OCI-LY7 (cell line): ENCODE results near the gene PRLH. TPM values are rescaled to one million over a fixed set of nuclear protein-coding genes. Genes with fewer than 3 reads are reported as not detected.
A peak's percentile ranks its signal among the peaks of the same experiment; 100 is the strongest.

Experiments
- BruUV-seq: library from RNA; stranded (reverse); fragments of 400-500 nt; replicated peaks from 2 replicates; lab custom pipeline; 2021; lab: Mats Ljungman, UMichigan
- CTCF ChIA-PET: fragments of 300-600 bp; sonication (Branson Sonifier 250); formaldehyde crosslinking; loops from one replicate; lab custom pipeline; 2022; ENCODE audit warnings: antibody characterized with exemption; ENCODE audit not compliant: unreplicated experiment; lab: Charles Lee
- POLR2A ChIA-PET: fragments of 300-600 bp; sonication (Branson Sonifier 250); formaldehyde crosslinking; loops from one replicate; lab custom pipeline; 2022; ENCODE audit warnings: antibody characterized with exemption; lab: Charles Lee
- DNase-seq: peaks from one replicate; pipeline ENCODE4 v3.0.0-alpha.2; 2015; ENCODE audit warnings: low spot score
- H2AFZ ChIP-seq: fragments of 200-600 bp; sonication (generic), shearing (Covaris generic); 2 replicates; pipeline ENCODE4 v1.6.1; 2014; ENCODE audit warnings: mild to moderate bottlenecking, antibody characterized with exemption, low read length, moderate library complexity
- H3K27ac ChIP-seq: fragments of 200-600 bp; sonication (generic); 2 replicates; pipeline ENCODE4 v1.5.1; 2014; ENCODE audit warnings: mixed run types, low read depth, mild to moderate bottlenecking, moderate library complexity, low read length, inconsistent platforms; ENCODE audit not compliant: poor library complexity, severe bottlenecking
- H3K36me3 ChIP-seq: fragments of 200-600 bp; sonication (generic); 2 replicates; pipeline ENCODE4 v1.6.1; 2014; ENCODE audit warnings: mild to moderate bottlenecking, antibody characterized with exemption, low read length, moderate library complexity, mixed read lengths; ENCODE audit not compliant: insufficient read depth
- H3K4me1 ChIP-seq: fragments of 200-600 bp; sonication (generic); 2 replicates; pipeline ENCODE4 v1.5.1; 2014; ENCODE audit warnings: mild to moderate bottlenecking, low read length; ENCODE audit not compliant: insufficient read depth, poor library complexity, severe bottlenecking
- H3K4me2 ChIP-seq: fragments of 200-600 bp; sonication (generic); 2 replicates; pipeline ENCODE4 v1.6.1; 2014; ENCODE audit warnings: mild to moderate bottlenecking, low read length
- H3K4me3 ChIP-seq: fragments of 200-600 bp; sonication (generic); 2 replicates; pipeline ENCODE4 v1.5.1; 2014; ENCODE audit warnings: mild to moderate bottlenecking, low read depth, low read length; ENCODE audit not compliant: poor library complexity, severe bottlenecking
- H3K79me2 ChIP-seq: fragments of 200-600 bp; sonication (generic); 2 replicates; pipeline ENCODE4 v1.6.1; 2016; ENCODE audit warnings: low read depth, mild to moderate bottlenecking, low read length, moderate library complexity, mixed read lengths; ENCODE audit not compliant: insufficient read depth
- H3K9me2 ChIP-seq: fragments of 200-600 bp; sonication (generic); 2 replicates; pipeline ENCODE4 v1.6.1; 2016; ENCODE audit warnings: mild to moderate bottlenecking, low read length, mixed read lengths; ENCODE audit not compliant: insufficient read depth
- H3K9me3 ChIP-seq: fragments of 200-600 bp; sonication (generic); 2 replicates; pipeline ENCODE4 v1.6.1; 2014; ENCODE audit warnings: mild to moderate bottlenecking, mixed run types, low read length, mixed read lengths
- H4K20me1 ChIP-seq: fragments of 200-600 bp; sonication (generic); 2 replicates; pipeline ENCODE4 v1.6.1; 2014; ENCODE audit warnings: mild to moderate bottlenecking, antibody characterized with exemption, low read length, moderate library complexity, mixed read lengths; ENCODE audit not compliant: insufficient read depth
- CTCF ChIP-seq: fragments of 200-600 bp; sonication (generic); conservative IDR thresholded peaks from 2 replicates; pipeline ENCODE4 v1.5.1; 2014; ENCODE audit warnings: mild to moderate bottlenecking, antibody characterized with exemption, low read length, moderate library complexity, mixed read lengths
- EZH2phosphoT487 ChIP-seq: fragments of 200-600 bp; sonication (generic); IDR thresholded peaks from 2 replicates; pipeline ENCODE4 v1.6.1; 2018; ENCODE audit warnings: low read depth, borderline replicate concordance, mild to moderate bottlenecking, mixed run types, antibody characterized with exemption, low read length, moderate library complexity, mixed read lengths
- intact Hi-C: fragments of 100-400 bp; cut with micrococcal nuclease; formaldehyde crosslinking; loops from one replicate; pipeline ENCODE4 v1.10.0; 2022; ENCODE audit not compliant: unreplicated experiment
- total RNA-seq, 2 experiments: library from RNA; depleted of rRNA in 1 of 2; stranded (reverse); fragments of >200 nt in 1 of 2; shearing (Covaris generic) in 1 of 2; gene quantifications; 2 replicates each; pipeline ENCODE4 v1.2.3, GENCODE V29; 2014 to 2022

Gene PRLH
- total RNA-seq, 2 experiments from 2014 or later = not detected

GRCh38 chr2:237572021-237572741, 5.8 kb downstream of the PRLH start:
- no peak overlapping the region for H2AFZ ChIP-seq
- POLR2A ChIA-PET = interaction anchor here (0.6 to 1.0 kb wide), 3 partner anchors 59 to 517 kb away, joined by 3 read pairs; no protein-coding TSS in a partner anchor
- no peaks in the 10 kb centered on the region for H3K4me1 ChIP-seq

GRCh38 chr2:237572742-237573101, 6.3 kb downstream of the PRLH start:
- no peak overlapping the region for H3K4me2 ChIP-seq
- H2AFZ ChIP-seq = no peak overlapping the region
- no peak overlapping the region for H3K4me3 ChIP-seq
- H3K9me2 ChIP-seq = no peaks in the 10 kb centered on the region
- TF ChIP-seq EZH2phosphoT487 (no peak), CTCF (no peak)
- POLR2A ChIA-PET = interaction anchor here (0.6 kb wide), 2 partner anchors 192 to 517 kb away, joined by 3 read pairs; no protein-coding TSS in a partner anchor
- CTCF ChIA-PET = interaction anchor here (0.8 to 3.2 kb wide), 4 partner anchors 15 to 418 kb away, joined by 3 to 36 read pairs (median 6); no protein-coding TSS in a partner anchor
- no peaks in the 10 kb centered on the region for H3K4me1 ChIP-seq
- H4K20me1 ChIP-seq = no peaks in the 10 kb centered on the region
- H3K27ac ChIP-seq = no peak overlapping the region
- H3K79me2 ChIP-seq = no peaks in the 10 kb centered on the region
- H3K9me3 ChIP-seq = no peaks in the 10 kb centered on the region
- no peaks in the 10 kb centered on the region for H3K36me3 ChIP-seq
- BruUV-seq = no TSS peak
- no peak for DNase-seq
- intact Hi-C loops = loop anchor here (1.0 to 10.0 kb wide), 4 partner anchors 60 to 448 kb away; no protein-coding TSS in a partner anchor

More at GRCh38 chr2:237572021-237572741, 5.8 kb downstream of the PRLH start:
- no TSS peak for BruUV-seq
- Histone ChIP-seq H3K9me3 (no peaks in the 10 kb centered on the region), H3K4me3 (no peak overlapping the region), H3K79me2 (no peaks in the 10 kb centered on the region), H3K36me3 (no peaks in the 10 kb centered on the region), H3K9me2 (no peaks in the 10 kb centered on the region), H4K20me1 (no peaks in the 10 kb centered on the region), H3K27ac (no peak overlapping the region), H3K4me2 (no peak overlapping the region)
- DNase-seq = peak; percentile 91
- intact Hi-C loops = loop anchor here (1.0 to 10.0 kb wide), 4 partner anchors 60 to 447 kb away; no protein-coding TSS in a partner anchor
- TF ChIP-seq EZH2phosphoT487 = no peak
- TF ChIP-seq CTCF = peak; percentile 99
- CTCF ChIA-PET = interaction anchor here (0.5 to 3.2 kb wide), 8 partner anchors 15 to 417 kb away, joined by 3 to 36 read pairs (median 4); no protein-coding TSS in a partner anchor
